Subcutaneous abdominal adipose tissue (tissue), 5 donors: Measurements from ENCODE around the gene STAG1.

Experiments
- H3K27ac ChIP-seq: one replicate; pipeline ENCODE4 v1.7.0; 2013; ENCODE audit warnings: low read depth, mild to moderate bottlenecking, inconsistent platforms, low read length, moderate library complexity
- H3K27me3 ChIP-seq, 5 donors: one replicate each; pipeline ENCODE4 v1.7.0; 2013; ENCODE audit warnings: low read length in 5 of 5, inconsistent platforms in 1 of 5; ENCODE audit not compliant: control insufficient read depth in 5 of 5, insufficient read depth in 4 of 5
- H3K36me3 ChIP-seq, 5 donors: one replicate each; pipeline ENCODE4 v1.7.0; 2013; ENCODE audit warnings: low read length in 5 of 5; ENCODE audit not compliant: control insufficient read depth in 5 of 5, insufficient read depth in 5 of 5
- H3K4me1 ChIP-seq, 5 donors: one replicate each; pipeline ENCODE4 v1.7.0; 2013; ENCODE audit warnings: low read length in 5 of 5, mild to moderate bottlenecking in 3 of 5, moderate library complexity in 1 of 5; ENCODE audit not compliant: control insufficient read depth in 5 of 5, insufficient read depth in 5 of 5
- H3K4me3 ChIP-seq, 5 donors: one replicate each; pipeline ENCODE4 v1.7.0; 2013; ENCODE audit warnings: low read length in 5 of 5, low read depth in 1 of 5
- H3K9ac ChIP-seq, 5 donors: one replicate each; pipeline ENCODE4 v1.7.0; 2013; ENCODE audit warnings: low read length in 5 of 5, mild to moderate bottlenecking in 4 of 5, moderate library complexity in 3 of 5
- H3K9me3 ChIP-seq, 5 donors: one replicate each; pipeline ENCODE4 v1.7.0; 2013; ENCODE audit warnings: low read length in 5 of 5; ENCODE audit not compliant: control insufficient read depth in 5 of 5
- donor health status: healthy.
- donor health status: healthy.
- donor health status: healthy.
- donor health status: healthy.
- donor health status: healthy.

The STAG1 gene

DNA sequence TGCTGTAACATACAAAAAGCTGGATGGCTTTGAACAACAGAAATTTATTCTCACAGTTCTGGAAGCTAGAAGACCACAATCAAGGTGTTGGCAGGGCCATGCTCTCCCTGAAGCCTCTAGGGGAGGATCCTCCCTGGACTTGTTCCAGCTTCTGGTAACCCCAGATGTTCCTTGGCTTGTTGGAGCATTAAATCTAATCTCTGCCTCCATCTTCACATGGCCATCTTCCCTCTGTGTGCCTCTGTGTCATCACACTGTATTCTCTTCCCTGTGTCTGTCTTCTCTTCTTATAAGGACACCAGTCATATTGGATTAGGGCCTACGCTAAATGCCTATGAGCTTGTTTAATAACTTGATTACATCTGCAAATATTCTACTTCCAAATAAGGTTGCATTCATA lies 109.5 kb downstream of the STAG1 start:
- Histone ChIP-seq H3K4me3 (no peak overlapping the region), H3K27ac (no peak overlapping the region), H3K4me1 (peaks cover 0 to 5% (median 2%) of the 10 kb centered on the region in 5 donors), H3K9me3 (no peaks in the 10 kb centered on the region), H3K9ac (no peak overlapping the region), H3K27me3 (no peaks in the 10 kb centered on the region), H3K36me3 (no peaks in the 10 kb centered on the region)

DNA sequence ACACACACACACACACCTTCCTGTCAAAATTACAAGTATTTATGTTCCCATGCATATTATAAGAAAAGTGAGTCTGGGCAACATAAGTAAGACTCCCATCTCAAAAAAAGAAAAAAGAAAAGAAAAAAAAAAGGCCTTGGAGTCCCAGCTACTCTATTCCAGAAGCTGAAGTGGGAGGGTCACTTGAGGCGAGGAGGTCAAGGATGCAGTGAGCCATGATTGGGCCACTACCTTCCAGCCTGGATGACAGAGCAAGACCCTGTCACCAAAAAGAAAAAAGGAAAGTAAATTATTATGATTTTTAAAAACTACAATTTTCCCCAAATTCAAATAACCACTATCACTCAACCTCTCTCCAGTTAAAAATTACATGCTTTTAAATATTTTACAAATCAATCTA lies 113.1 kb downstream of the STAG1 start:
- no peak overlapping the region for H3K4me3 ChIP-seq

DNA sequence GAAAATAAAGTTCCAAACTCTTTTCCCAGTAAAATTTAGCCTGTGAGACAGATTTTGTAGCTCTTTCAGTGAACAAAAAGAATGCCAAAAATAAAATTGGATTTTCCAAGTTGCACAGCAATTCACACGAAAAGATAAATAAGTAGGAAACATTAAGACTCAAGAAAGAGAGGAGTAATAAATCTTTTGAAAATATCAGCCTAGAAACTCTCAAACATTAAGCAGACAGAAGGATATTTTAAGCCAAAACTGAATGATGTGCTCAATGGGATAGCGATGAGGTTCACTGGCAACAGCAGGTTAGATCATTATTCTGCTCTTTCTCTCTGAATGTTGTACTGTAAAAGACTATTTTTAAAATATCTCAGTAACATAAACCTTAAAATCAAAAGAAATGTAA lies 115.0 kb downstream of the STAG1 start:
- Histone ChIP-seq H3K9me3 (no peaks in the 10 kb centered on the region), H3K27me3 (no peaks in the 10 kb centered on the region), H3K27ac (no peak overlapping the region), H3K36me3 (no peaks in the 10 kb centered on the region), H3K4me1 (peaks cover 0 to 5% (median 2%) of the 10 kb centered on the region in 5 donors), H3K4me3 (no peak overlapping the region), H3K9ac (no peak overlapping the region)

More for the DNA sequence above, 113.1 kb downstream of the STAG1 start:
- Histone ChIP-seq H3K27me3 (no peaks in the 10 kb centered on the region), H3K4me1 (peaks cover 0 to 5% (median 2%) of the 10 kb centered on the region in 5 donors), H3K27ac (no peak overlapping the region), H3K9me3 (no peaks in the 10 kb centered on the region), H3K36me3 (no peaks in the 10 kb centered on the region), H3K9ac (no peak overlapping the region)

DNA sequence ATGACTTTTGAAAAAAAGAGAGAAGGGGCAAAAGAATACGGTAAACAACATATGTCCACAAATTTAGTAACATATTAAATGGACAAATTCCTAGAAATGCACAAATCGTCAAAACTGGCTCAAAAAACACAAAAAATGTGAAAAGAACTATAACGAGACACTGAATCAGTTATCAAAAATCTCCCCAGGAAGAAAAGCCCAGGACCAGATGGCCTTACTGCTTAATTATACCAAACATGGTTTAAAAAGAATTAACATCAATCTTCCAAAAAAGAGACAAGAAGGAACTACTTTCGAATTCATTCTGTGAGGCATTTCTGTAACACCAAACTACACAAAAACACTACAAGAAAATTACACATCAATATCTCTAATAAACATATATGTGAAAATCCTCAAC lies 117.4 kb downstream of the STAG1 start:
- H3K4me3 ChIP-seq = no peak overlapping the region
- H3K36me3 ChIP-seq = peaks cover 0 to 4% (median 0%) of the 10 kb centered on the region in 5 donors
- no peak overlapping the region for H3K27ac ChIP-seq
- no peaks in the 10 kb centered on the region for H3K27me3 ChIP-seq
- peaks cover 0 to 6% (median 0%) of the 10 kb centered on the region in 5 donors for H3K4me1 ChIP-seq
- H3K9ac ChIP-seq = no peak overlapping the region
- no peaks in the 10 kb centered on the region for H3K9me3 ChIP-seq

DNA sequence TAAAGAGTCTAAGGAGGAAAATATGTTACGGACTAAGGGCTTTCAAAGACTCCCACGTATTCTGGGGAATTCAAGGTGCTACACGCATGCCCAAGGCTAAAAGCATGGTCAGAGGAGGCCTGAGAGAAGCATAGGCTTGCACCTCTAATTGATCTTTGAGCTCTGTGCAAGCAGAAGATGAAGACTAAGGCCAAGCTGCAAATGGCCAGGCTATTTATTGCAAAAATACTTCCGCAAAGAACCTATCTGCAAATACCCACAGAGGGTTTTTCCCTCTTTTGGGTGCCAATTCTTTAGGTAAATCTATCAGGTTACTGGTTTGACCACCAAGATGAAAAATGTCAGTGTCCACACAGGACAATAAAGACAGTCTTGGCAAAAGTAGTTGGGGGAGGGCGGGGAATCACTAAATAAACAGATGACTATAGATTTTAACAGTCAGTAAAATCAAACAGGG lies 119.5 kb downstream of the STAG1 start:
- no peaks in the 10 kb centered on the region for H3K27me3 ChIP-seq
- H3K4me1 ChIP-seq = peaks cover 0 to 6% (median 0%) of the 10 kb centered on the region in 5 donors
- H3K27ac ChIP-seq = no peak overlapping the region
- peaks cover 0 to 7% (median 4%) of the 10 kb centered on the region in 5 donors for H3K36me3 ChIP-seq
- H3K4me3 ChIP-seq = no peak overlapping the region
- H3K9me3 ChIP-seq = no peaks in the 10 kb centered on the region
- no peak overlapping the region for H3K9ac ChIP-seq

DNA sequence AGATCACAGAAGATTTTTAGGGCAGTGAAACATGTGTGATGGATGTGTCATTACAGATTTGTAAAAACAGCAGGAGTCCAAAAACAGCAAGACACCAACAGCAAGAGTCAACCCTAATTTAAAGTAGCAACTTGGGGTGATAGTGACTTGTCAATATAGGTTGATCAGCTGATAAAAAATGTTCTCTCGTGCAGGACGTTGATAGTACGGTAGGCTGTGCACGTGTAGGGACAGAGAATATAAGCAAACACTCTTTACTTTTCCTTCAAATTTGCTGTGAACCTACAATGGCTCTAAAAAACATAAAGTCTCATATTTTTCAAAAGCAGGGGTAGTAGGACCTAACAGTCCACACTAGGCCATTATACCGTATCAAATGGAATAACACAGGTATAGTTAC lies 120.8 kb downstream of the STAG1 start:
- Histone ChIP-seq H3K27me3 (no peaks in the 10 kb centered on the region), H3K36me3 (peaks cover 0 to 8% (median 4%) of the 10 kb centered on the region in 5 donors), H3K9me3 (no peaks in the 10 kb centered on the region), H3K27ac (no peak overlapping the region), H3K9ac (no peak overlapping the region), H3K4me1 (peaks cover 0 to 6% (median 0%) of the 10 kb centered on the region in 5 donors), H3K4me3 (no peak overlapping the region)

DNA sequence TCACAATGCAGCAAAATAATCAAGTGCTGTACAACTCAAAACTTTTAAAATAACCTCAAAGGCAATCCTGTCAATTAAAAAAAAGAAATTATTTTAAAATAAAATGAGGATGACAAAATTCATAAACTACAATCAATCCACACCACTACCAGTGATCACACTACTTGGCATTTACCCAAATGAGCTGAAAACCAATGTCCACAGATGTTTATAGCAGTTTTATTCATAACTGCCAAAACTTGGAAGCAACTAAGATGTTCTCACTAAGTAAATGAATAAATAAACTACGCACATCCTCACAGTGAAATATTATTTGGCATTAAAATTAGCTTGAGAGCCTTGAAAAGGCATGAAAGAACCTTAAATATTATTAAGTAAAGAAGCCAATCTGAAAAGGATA lies 121.3 kb downstream of the STAG1 start:
- Histone ChIP-seq H3K36me3 (peaks cover 0 to 8% (median 4%) of the 10 kb centered on the region in 5 donors), H3K9ac (no peak overlapping the region), H3K9me3 (no peaks in the 10 kb centered on the region), H3K4me3 (no peak overlapping the region), H3K27ac (no peak overlapping the region), H3K4me1 (peaks cover 0 to 6% (median 0%) of the 10 kb centered on the region in 5 donors), H3K27me3 (no peaks in the 10 kb centered on the region)

DNA sequence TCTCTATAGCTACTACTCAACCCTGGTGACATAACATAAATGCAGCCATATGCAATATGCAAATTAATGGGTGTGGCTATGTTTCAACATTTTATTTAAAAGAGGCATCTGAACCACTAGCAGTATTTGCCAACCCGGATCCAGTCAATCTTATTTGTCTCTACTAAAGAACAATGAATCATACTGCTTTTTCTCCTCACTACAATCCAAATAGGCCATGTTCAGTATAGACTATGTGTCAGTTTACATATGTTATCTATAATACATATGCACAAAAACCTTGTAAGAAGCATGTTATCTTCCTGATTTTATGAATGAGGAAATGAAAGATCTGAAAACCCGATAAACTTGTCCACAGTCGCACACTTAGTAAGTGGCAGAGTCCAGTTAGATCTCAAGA lies 125.7 kb downstream of the STAG1 start:
- H3K4me1 ChIP-seq = peaks cover 0 to 4% (median 0%) of the 10 kb centered on the region in 5 donors
- no peaks in the 10 kb centered on the region for H3K27me3 ChIP-seq
- H3K4me3 ChIP-seq = no peak overlapping the region
- H3K36me3 ChIP-seq = peaks cover 0 to 8% (median 4%) of the 10 kb centered on the region in 5 donors
- H3K9me3 ChIP-seq = no peaks in the 10 kb centered on the region
- no peak overlapping the region for H3K9ac ChIP-seq
- H3K27ac ChIP-seq = no peak overlapping the region

DNA sequence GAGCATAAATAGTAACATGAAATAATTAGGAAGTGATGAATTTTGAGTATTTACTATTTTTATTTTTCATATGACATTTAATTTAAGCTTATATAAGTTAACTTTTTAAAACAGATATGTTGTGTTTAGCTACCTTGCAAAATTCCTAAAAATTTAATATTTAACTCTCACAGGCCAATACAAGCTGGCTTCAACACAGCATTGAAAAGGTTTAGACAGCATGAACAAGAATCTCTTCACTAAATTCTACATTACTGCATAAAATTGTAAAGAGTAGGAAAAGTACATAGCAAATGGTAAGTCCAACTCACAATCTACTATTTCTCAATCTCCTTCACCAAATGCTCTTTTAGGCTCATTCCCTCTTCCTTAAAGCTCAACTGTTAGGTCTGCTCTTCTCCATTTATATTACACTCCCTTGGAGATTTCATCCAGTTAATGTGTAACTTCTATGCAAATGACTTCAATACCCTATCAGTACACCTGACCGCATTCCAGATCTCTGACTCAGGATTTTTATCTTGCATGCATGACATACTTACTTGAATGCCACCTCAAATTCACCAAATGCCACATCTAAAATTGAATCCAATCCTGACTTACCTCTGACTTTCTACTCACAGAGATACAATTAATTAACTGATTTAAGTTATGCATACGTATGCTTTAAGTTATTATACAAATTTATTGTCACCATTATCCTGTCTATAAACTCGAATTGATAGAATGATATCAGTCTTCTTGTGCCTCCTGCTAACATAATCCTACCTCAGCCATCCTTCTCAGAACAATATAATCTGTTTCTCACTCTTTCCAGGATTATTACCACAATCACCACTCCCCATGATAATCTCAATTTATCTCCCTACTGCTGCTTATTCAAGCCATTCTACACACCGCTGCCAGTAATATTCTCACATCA lies 127.0 kb downstream of the STAG1 start:
- H3K27ac ChIP-seq = no peak overlapping the region
- H3K27me3 ChIP-seq = no peaks in the 10 kb centered on the region
- peaks cover 0 to under 1% (median 0%) of the 10 kb centered on the region in 5 donors for H3K4me1 ChIP-seq
- no peaks in the 10 kb centered on the region for H3K9me3 ChIP-seq
- peaks cover 0 to 8% (median 2%) of the 10 kb centered on the region in 5 donors for H3K36me3 ChIP-seq
- H3K4me3 ChIP-seq = no peak overlapping the region
- no peak overlapping the region for H3K9ac ChIP-seq

DNA sequence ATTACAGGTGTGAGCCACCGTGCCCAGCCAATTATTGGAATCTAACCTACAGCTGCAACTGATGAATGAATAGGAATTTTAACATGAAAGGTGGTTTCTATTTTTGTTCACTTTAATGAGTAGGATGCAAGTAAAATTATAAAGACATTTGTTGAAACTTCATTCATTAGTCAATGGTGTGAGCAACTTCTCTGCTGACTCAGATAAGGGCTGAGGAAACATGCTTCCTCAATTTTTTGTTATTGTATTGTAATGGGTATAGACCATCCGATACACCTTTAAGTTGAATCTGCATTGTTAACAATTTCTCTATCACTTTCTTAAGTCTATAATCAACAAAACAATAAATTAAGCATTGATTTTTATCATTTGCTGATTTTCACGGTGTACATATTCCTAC lies 127.8 kb downstream of the STAG1 start:
- no peak overlapping the region for H3K27ac ChIP-seq
- no peaks in the 10 kb centered on the region for H3K27me3 ChIP-seq
- H3K9ac ChIP-seq = no peak overlapping the region
- H3K4me1 ChIP-seq = no peaks in the 10 kb centered on the region
- H3K4me3 ChIP-seq = no peak overlapping the region
- H3K36me3 ChIP-seq = peaks cover 0 to 8% (median 2%) of the 10 kb centered on the region in 5 donors
- no peaks in the 10 kb centered on the region for H3K9me3 ChIP-seq
